ENCODE results near the gene IFNL3. TPM values are rescaled to one million over a fixed set of nuclear protein-coding genes. Genes with fewer than 3 reads are reported as not detected.

The IFNL3 gene
- total and polyA plus RNA-seq, 4 donors, result not detected

DNA sequence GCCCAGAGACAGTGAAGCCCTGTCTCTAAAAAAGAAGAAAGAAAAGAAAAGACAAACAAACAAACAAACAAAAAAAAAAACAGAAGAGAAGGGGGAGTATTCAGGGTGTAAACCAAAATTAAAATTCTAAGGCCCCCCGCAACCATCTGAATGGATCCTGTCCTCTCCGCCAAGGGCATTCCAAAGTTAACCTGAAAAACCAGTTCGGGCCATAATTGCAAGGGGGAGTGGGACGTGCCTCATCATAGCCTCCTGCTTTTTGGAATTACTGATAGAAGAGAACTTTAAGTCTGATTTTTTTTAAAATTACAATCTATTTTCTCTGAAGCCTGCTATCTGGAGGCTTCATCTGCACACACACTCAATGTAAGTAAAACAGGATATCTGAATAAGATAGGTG, 17.7 kb upstream of the IFNL3 start:
- no peak for DNase-seq (ENCODE audit: low spot score)
- peaks cover 5 to 19% (median 15%) of the 10 kb centered on the region in 4 donors for H3K4me1 ChIP-seq (ENCODE audit: control insufficient read depth in 4 of 4, insufficient read depth in 4 of 4, low read length in 3 of 4)
- H3K36me3 ChIP-seq (ENCODE audit: control insufficient read depth in 4 of 4, insufficient read depth in 3 of 4, low read depth in 1 of 4, low read length in 3 of 4), result no peaks in the 10 kb centered on the region
- H3K9ac ChIP-seq (ENCODE audit: low read depth in 1 of 2, low read length in 2 of 2), result no peak overlapping the region
- H3K27me3 ChIP-seq (ENCODE audit: control insufficient read depth in 4 of 4, insufficient read depth in 4 of 4, low read length in 3 of 4), result no peaks in the 10 kb centered on the region
- H3K4me3 ChIP-seq (ENCODE audit: low read depth in 1 of 3, low read length in 3 of 3), result no peak overlapping the region
- no peaks in the 10 kb centered on the region for H3K9me3 ChIP-seq (ENCODE audit: control insufficient read depth in 4 of 4, low read length in 3 of 4)
- TF ChIP-seq YY1 (IDR thresholded peaks at IDR 0.05) (no peak), JUND (IDR thresholded peaks at IDR 0.05) (no peak), RAD21 (IDR thresholded peaks at IDR 0.05) (no peak), HNF4G (IDR thresholded peaks at IDR 0.05) (no peak), NR2F2 (IDR thresholded peaks at IDR 0.05) (no peak), GABPA (IDR thresholded peaks at IDR 0.05 in 1 of 2, conservative IDR thresholded peaks at IDR 0.05 in 1 of 2) (no peak), FOXA2 (IDR thresholded peaks at IDR 0.05) (no peak), EGR1 (IDR thresholded peaks at IDR 0.05; ENCODE audit: low read depth in 2 of 2) (no peak), TAF1 (conservative IDR thresholded peaks at IDR 0.05) (no peak)
- TF ChIP-seq, protein P1, sequence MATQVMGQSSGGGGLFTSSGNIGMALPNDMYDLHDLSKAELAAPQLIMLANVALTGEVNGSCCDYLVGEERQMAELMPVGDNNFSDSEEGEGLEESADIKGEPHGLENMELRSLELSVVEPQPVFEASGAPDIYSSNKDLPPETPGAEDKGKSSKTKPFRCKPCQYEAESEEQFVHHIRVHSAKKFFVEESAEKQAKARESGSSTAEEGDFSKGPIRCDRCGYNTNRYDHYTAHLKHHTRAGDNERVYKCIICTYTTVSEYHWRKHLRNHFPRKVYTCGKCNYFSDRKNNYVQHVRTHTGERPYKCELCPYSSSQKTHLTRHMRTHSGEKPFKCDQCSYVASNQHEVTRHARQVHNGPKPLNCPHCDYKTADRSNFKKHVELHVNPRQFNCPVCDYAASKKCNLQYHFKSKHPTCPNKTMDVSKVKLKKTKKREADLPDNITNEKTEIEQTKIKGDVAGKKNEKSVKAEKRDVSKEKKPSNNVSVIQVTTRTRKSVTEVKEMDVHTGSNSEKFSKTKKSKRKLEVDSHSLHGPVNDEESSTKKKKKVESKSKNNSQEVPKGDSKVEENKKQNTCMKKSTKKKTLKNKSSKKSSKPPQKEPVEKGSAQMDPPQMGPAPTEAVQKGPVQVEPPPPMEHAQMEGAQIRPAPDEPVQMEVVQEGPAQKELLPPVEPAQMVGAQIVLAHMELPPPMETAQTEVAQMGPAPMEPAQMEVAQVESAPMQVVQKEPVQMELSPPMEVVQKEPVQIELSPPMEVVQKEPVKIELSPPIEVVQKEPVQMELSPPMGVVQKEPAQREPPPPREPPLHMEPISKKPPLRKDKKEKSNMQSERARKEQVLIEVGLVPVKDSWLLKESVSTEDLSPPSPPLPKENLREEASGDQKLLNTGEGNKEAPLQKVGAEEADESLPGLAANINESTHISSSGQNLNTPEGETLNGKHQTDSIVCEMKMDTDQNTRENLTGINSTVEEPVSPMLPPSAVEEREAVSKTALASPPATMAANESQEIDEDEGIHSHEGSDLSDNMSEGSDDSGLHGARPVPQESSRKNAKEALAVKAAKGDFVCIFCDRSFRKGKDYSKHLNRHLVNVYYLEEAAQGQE (IDR thresholded peaks at IDR 0.05), result no peak
- TF ChIP-seq, protein P2, sequence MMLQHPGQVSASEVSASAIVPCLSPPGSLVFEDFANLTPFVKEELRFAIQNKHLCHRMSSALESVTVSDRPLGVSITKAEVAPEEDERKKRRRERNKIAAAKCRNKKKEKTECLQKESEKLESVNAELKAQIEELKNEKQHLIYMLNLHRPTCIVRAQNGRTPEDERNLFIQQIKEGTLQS (IDR thresholded peaks at IDR 0.05), result no peak
- TF ChIP-seq, protein P3, sequence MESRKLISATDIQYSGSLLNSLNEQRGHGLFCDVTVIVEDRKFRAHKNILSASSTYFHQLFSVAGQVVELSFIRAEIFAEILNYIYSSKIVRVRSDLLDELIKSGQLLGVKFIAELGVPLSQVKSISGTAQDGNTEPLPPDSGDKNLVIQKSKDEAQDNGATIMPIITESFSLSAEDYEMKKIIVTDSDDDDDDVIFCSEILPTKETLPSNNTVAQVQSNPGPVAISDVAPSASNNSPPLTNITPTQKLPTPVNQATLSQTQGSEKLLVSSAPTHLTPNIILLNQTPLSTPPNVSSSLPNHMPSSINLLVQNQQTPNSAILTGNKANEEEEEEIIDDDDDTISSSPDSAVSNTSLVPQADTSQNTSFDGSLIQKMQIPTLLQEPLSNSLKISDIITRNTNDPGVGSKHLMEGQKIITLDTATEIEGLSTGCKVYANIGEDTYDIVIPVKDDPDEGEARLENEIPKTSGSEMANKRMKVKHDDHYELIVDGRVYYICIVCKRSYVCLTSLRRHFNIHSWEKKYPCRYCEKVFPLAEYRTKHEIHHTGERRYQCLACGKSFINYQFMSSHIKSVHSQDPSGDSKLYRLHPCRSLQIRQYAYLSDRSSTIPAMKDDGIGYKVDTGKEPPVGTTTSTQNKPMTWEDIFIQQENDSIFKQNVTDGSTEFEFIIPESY (IDR thresholded peaks at IDR 0.05), result no peak
- WGBS, result 94% methylated on average over 4 of the region's 4 CpGs
- no peak overlapping the region for H3K27ac ChIP-seq (ENCODE audit: low read depth in 1 of 2, low read length in 2 of 2)

DNA sequence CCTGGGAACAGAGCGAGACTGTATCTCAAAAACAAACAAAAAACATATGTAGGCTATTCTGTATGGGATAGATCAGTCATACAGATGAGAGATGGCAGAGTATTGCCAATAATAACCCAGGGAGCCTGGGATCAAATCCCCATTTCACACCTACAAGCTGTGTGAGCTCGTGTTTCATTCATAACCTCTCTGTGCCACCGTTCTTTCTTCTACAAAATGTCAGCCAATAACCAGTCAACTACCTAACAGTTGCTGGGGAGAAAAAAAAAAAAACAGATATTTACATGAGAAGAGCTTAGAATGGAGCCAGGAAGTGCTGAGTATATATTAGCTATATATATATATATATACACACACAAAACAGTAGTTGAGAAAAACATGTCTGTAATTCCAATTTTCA, 16.9 kb upstream of the IFNL3 start:
- H3K27me3 ChIP-seq (ENCODE audit: control insufficient read depth in 4 of 4, insufficient read depth in 4 of 4, low read length in 3 of 4), result no peaks in the 10 kb centered on the region
- no peak for DNase-seq (ENCODE audit: low spot score)
- no peak overlapping the region for H3K4me3 ChIP-seq (ENCODE audit: low read depth in 1 of 3, low read length in 3 of 3)
- TF ChIP-seq, protein P4, sequence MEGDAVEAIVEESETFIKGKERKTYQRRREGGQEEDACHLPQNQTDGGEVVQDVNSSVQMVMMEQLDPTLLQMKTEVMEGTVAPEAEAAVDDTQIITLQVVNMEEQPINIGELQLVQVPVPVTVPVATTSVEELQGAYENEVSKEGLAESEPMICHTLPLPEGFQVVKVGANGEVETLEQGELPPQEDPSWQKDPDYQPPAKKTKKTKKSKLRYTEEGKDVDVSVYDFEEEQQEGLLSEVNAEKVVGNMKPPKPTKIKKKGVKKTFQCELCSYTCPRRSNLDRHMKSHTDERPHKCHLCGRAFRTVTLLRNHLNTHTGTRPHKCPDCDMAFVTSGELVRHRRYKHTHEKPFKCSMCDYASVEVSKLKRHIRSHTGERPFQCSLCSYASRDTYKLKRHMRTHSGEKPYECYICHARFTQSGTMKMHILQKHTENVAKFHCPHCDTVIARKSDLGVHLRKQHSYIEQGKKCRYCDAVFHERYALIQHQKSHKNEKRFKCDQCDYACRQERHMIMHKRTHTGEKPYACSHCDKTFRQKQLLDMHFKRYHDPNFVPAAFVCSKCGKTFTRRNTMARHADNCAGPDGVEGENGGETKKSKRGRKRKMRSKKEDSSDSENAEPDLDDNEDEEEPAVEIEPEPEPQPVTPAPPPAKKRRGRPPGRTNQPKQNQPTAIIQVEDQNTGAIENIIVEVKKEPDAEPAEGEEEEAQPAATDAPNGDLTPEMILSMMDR (IDR thresholded peaks at IDR 0.05; ENCODE audit: low read depth, low read length, missing input control), result no peak
- TF ChIP-seq RXRA (IDR thresholded peaks at IDR 0.05), result no peak
- TF ChIP-seq HNF4G (IDR thresholded peaks at IDR 0.05), result no peak
- TF ChIP-seq NR2F2 (IDR thresholded peaks at IDR 0.05), result no peak
- TF ChIP-seq SP1 (IDR thresholded peaks at IDR 0.05), result no peak
- TF ChIP-seq GABPA (IDR thresholded peaks at IDR 0.05 in 1 of 2, conservative IDR thresholded peaks at IDR 0.05 in 1 of 2), result no peak
- H3K4me1 ChIP-seq (ENCODE audit: control insufficient read depth in 4 of 4, insufficient read depth in 4 of 4, low read length in 3 of 4), result peaks cover 5 to 19% (median 15%) of the 10 kb centered on the region in 4 donors
- H3K36me3 ChIP-seq (ENCODE audit: control insufficient read depth in 4 of 4, insufficient read depth in 3 of 4, low read depth in 1 of 4, low read length in 3 of 4), result no peaks in the 10 kb centered on the region
- no peaks in the 10 kb centered on the region for H3K9me3 ChIP-seq (ENCODE audit: control insufficient read depth in 4 of 4, low read length in 3 of 4)
- H3K27ac ChIP-seq (ENCODE audit: low read depth in 1 of 2, low read length in 2 of 2), result no peak overlapping the region
- WGBS, result 86% methylated on average over 3 of the region's 3 CpGs
- H3K9ac ChIP-seq (ENCODE audit: low read depth in 1 of 2, low read length in 2 of 2), result no peak overlapping the region
